WERI-Rb-1 (cell line): ENCODE data around the gene OR2T6.

ENCODE experiments used
- DNase-seq: peaks from one replicate; pipeline ENCODE4 v3.0.0-alpha.2; 2020
- H3K27ac ChIP-seq: fragments of 250-450 bp; sonication (Bioruptor Pico); 2 replicates; pipeline ENCODE4 v1.5.1; 2020; ENCODE audit warnings: mild to moderate bottlenecking, moderate library complexity
- H3K27me3 ChIP-seq: fragments of 250-450 bp; sonication (Bioruptor Pico); 2 replicates; pipeline ENCODE4 v1.5.1; 2021; ENCODE audit warnings: mild to moderate bottlenecking, low read depth, moderate library complexity; ENCODE audit not compliant: insufficient read depth, severe bottlenecking
- H3K36me3 ChIP-seq: fragments of 250-450 bp; sonication (Bioruptor Pico); 2 replicates; pipeline ENCODE4 v1.5.1; 2020; ENCODE audit warnings: mild to moderate bottlenecking, moderate library complexity
- H3K4me3 ChIP-seq: 2 replicates; pipeline ENCODE4 v1.5.1; 2011; ENCODE audit warnings: low read depth, mild to moderate bottlenecking, control low read depth, low read length
- H3K9me3 ChIP-seq: fragments of 250-450 bp; sonication (Bioruptor Pico); 2 replicates; pipeline ENCODE4 v1.5.1; 2021; ENCODE audit warnings: mild to moderate bottlenecking, moderate library complexity; ENCODE audit not compliant: severe bottlenecking
- CTCF ChIP-seq: IDR thresholded peaks from 2 replicates; pipeline ENCODE4 v1.5.1; 2011; ENCODE audit warnings: low read depth, mild to moderate bottlenecking, control low read depth, inconsistent platforms, low read length

OR2T6 gene

GRCh38 chr1:248366609-248367008 lies 8.9 kb upstream of the OR2T6 start:
- peaks cover 4% of the 10 kb centered on the region for H3K9me3 ChIP-seq
- H3K36me3 ChIP-seq = no peaks in the 10 kb centered on the region
- H3K4me3 ChIP-seq = no peak overlapping the region
- H3K27me3 ChIP-seq = peaks cover 66% of the 10 kb centered on the region
- H3K27ac ChIP-seq = no peak overlapping the region
- DNase-seq = no peak
- no peak for TF ChIP-seq CTCF

- H3K9me3 ChIP-seq = no peaks in the 10 kb centered on the region
- no peak for TF ChIP-seq CTCF
- no peak overlapping the region for H3K27ac ChIP-seq
- no peak for DNase-seq
- peaks cover 87% of the 10 kb centered on the region for H3K27me3 ChIP-seq
- no peaks in the 10 kb centered on the region for H3K36me3 ChIP-seq
- no peak overlapping the region for H3K4me3 ChIP-seq
Observed at GRCh38 chr1:248372394-248372793, 3.2 kb upstream of the OR2T6 start.

GRCh38 chr1:248373761-248374160 lies 1.8 kb upstream of the OR2T6 start:
- H3K9me3 ChIP-seq = no peaks in the 10 kb centered on the region
- DNase-seq = no peak
- no peak for TF ChIP-seq CTCF
- peaks cover 84% of the 10 kb centered on the region for H3K27me3 ChIP-seq
- no peak overlapping the region for H3K4me3 ChIP-seq
- no peaks in the 10 kb centered on the region for H3K36me3 ChIP-seq
- no peak overlapping the region for H3K27ac ChIP-seq

- Histone ChIP-seq H3K36me3 (no peaks in the 10 kb centered on the region), H3K4me3 (no peak overlapping the region), H3K27ac (no peak overlapping the region), H3K27me3 (peaks cover 84% of the 10 kb centered on the region), H3K9me3 (no peaks in the 10 kb centered on the region)
- no peak for TF ChIP-seq CTCF
- no peak for DNase-seq
Observed at GRCh38 chr1:248376916-248377315, 1.4 kb downstream of the OR2T6 start.

GRCh38 chr1:248380854-248381253 lies 5.3 kb downstream of the OR2T6 start:
- Histone ChIP-seq H3K27ac (no peak overlapping the region), H3K27me3 (peaks cover 67% of the 10 kb centered on the region), H3K9me3 (no peaks in the 10 kb centered on the region), H3K4me3 (no peak overlapping the region), H3K36me3 (no peaks in the 10 kb centered on the region)
- no peak for DNase-seq
- no peak for TF ChIP-seq CTCF

- Histone ChIP-seq H3K36me3 (no peaks in the 10 kb centered on the region), H3K27me3 (peaks cover 78% of the 10 kb centered on the region), H3K4me3 (no peak overlapping the region), H3K27ac (no peak overlapping the region), H3K9me3 (no peaks in the 10 kb centered on the region)
- no peak for TF ChIP-seq CTCF
- DNase-seq = no peak
Observed at GRCh38 chr1:248388426-248388825, 12.9 kb downstream of the OR2T6 start.
